ENCODE measurements around the gene NMRK1. TPM values are rescaled to one million over a fixed set of nuclear protein-coding genes. Genes with fewer than 3 reads are reported as not detected.

The NMRK1 gene
- total RNA-seq, 1 donor from 2014 or later, result 10.3 TPM

DNA sequence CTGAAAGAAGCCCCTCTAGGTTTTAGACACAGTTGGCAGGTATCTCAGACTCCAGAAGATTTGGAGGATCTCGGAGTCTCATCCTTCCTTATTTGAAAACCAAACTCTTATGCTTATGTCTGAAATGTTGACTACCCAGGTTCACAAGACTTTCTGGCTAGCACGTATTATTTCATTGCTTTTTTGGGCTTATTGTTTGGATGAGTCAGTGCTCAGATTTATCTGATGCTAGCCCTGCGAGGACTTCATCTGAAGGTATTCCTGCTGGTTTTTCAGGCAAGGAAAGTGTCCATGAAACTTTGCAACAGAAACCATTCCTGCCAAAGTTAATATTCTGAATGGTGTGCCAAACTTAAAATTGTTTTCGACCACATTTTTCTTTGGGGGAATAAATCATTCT lies 8.8 kb upstream of the NMRK1 start:
- DNase-seq (ENCODE audit: low read depth), result no peak
- Histone ChIP-seq H3K36me3 (ENCODE audit: control insufficient read depth, insufficient read depth, low read length) (no peaks in the 10 kb centered on the region), H3K27me3 (ENCODE audit: control insufficient read depth, insufficient read depth, low read length) (no peaks in the 10 kb centered on the region), H3K4me3 (ENCODE audit: low read depth, low read length) (no peak overlapping the region)
- TF ChIP-seq, protein P1, sequence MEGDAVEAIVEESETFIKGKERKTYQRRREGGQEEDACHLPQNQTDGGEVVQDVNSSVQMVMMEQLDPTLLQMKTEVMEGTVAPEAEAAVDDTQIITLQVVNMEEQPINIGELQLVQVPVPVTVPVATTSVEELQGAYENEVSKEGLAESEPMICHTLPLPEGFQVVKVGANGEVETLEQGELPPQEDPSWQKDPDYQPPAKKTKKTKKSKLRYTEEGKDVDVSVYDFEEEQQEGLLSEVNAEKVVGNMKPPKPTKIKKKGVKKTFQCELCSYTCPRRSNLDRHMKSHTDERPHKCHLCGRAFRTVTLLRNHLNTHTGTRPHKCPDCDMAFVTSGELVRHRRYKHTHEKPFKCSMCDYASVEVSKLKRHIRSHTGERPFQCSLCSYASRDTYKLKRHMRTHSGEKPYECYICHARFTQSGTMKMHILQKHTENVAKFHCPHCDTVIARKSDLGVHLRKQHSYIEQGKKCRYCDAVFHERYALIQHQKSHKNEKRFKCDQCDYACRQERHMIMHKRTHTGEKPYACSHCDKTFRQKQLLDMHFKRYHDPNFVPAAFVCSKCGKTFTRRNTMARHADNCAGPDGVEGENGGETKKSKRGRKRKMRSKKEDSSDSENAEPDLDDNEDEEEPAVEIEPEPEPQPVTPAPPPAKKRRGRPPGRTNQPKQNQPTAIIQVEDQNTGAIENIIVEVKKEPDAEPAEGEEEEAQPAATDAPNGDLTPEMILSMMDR (IDR thresholded peaks at IDR 0.05; ENCODE audit: insufficient read depth, low read length, poor library complexity, severe bottlenecking), result no peak

- TF ChIP-seq, protein P1 (IDR thresholded peaks at IDR 0.05; ENCODE audit: insufficient read depth, low read length, poor library complexity, severe bottlenecking), result no peak
- H3K36me3 ChIP-seq (ENCODE audit: control insufficient read depth, insufficient read depth, low read length), result no peaks in the 10 kb centered on the region
- no peaks in the 10 kb centered on the region for H3K27me3 ChIP-seq (ENCODE audit: control insufficient read depth, insufficient read depth, low read length)
- DNase-seq (ENCODE audit: low read depth), result no peak
- H3K4me3 ChIP-seq (ENCODE audit: low read depth, low read length), result no peak overlapping the region
Measured at GRCh38 chr9:75092766-75093165, 4.8 kb upstream of the NMRK1 start.

DNA sequence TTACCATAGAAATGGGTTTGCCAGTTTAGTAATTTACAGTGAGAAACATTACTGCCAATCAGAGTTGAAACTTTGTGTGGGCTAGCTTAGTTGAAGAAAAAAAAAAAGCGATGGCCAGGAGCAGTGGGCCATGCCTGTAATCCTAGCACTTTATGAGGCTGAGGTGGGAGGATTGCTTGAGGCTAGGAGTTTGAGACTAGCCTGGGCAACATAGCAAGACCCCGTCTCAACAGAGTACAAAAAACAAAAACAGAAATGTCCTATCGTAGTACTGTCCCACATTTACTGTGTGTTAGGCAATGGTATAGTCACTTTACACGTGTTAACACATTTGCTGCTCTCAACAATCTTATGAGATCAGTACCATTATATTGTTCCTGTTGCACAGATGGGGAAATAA lies 2.6 kb upstream of the NMRK1 start:
- DNase-seq (ENCODE audit: low read depth), result no peak
- H3K4me3 ChIP-seq (ENCODE audit: low read depth, low read length), result no peak overlapping the region
- no peaks in the 10 kb centered on the region for H3K27me3 ChIP-seq (ENCODE audit: control insufficient read depth, insufficient read depth, low read length)
- TF ChIP-seq, protein P1 (IDR thresholded peaks at IDR 0.05; ENCODE audit: insufficient read depth, low read length, poor library complexity, severe bottlenecking), result no peak
- no peaks in the 10 kb centered on the region for H3K36me3 ChIP-seq (ENCODE audit: control insufficient read depth, insufficient read depth, low read length)

GRCh38 chr9:75089373-75089766 lies 1.4 kb upstream of the NMRK1 start:
- Histone ChIP-seq H3K27me3 (ENCODE audit: control insufficient read depth, insufficient read depth, low read length) (no peaks in the 10 kb centered on the region), H3K4me3 (ENCODE audit: low read depth, low read length) (peak overlapping the region; percentile 60), H3K36me3 (ENCODE audit: control insufficient read depth, insufficient read depth, low read length) (no peaks in the 10 kb centered on the region)
- DNase-seq (ENCODE audit: low read depth), result no peak
- TF ChIP-seq, protein P1 (IDR thresholded peaks at IDR 0.05; ENCODE audit: insufficient read depth, low read length, poor library complexity, severe bottlenecking), result no peak

DNA sequence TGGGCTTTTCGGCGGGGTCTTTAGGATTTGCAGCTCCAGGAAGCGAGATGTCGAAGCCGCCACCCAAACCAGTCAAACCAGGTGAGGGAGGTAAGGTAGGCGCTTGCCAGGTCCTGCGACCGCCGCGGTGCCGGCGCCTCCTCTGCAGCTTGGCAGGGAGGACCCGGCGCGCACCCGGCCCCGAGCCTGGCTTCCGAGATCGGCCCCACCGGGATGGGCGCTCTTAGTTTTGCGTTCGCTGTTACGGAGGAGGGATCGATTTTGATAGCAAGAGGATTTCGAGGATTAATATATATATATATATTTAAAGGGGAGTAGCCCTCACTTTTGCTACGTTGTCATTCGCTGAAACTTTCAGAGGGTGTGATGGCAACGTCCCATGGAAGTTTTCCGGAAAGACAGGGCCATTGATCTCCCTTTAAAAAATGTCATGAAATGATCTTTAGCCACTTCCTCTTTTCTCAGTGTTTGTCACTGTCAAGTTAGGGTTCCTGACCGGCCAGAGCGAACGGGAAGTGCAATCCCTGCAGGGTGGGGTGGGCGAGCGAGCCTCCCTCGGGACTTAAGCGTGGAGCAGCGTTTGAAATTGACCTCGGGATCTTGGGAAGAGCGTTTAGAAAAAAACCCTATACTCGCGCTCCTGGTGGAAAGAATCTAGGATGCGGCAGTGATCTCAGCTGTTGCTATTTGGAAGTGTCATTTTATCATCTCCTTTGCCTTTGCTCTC lies 854 bp upstream of the NMRK1 start:
- Histone ChIP-seq H3K36me3 (ENCODE audit: control insufficient read depth, insufficient read depth, low read length) (no peaks in the 10 kb centered on the region), H3K27me3 (ENCODE audit: control insufficient read depth, insufficient read depth, low read length) (no peaks in the 10 kb centered on the region), H3K4me3 (ENCODE audit: low read depth, low read length) (peak overlapping the region; percentile 60)
- DNase-seq (ENCODE audit: low read depth), result no peak
- TF ChIP-seq, protein P1 (IDR thresholded peaks at IDR 0.05; ENCODE audit: insufficient read depth, low read length, poor library complexity, severe bottlenecking), result peak; percentile 37

DNA sequence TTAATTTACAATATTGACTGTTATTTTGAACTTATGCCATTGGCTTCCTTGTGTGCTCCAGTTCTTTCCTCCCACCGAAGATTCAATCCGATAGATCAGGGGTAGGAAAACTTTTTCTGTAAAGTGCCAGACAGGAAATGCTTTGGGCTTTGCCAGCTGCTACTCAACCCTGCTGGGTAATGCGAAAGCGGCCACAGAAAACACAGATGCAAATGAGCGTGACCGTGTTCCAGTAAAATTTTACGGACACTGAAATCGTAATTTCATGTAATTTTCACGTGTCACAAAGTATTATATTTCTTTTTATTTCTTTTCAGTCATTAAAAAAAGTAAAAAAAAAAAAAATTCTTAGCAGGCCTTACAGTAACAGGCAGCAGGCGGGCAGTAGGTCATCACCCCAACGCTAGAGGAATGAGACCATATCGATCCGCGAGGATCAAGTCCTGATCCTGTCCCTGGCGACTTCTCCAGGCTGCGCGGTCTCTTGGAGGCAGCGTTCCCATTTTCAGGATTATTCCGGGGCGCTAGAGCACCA lies 599 bp downstream of the NMRK1 start:
- Histone ChIP-seq H3K27me3 (ENCODE audit: control insufficient read depth, insufficient read depth, low read length) (no peaks in the 10 kb centered on the region), H3K4me3 (ENCODE audit: low read depth, low read length) (peak overlapping the region; percentile 93), H3K36me3 (ENCODE audit: control insufficient read depth, insufficient read depth, low read length) (no peaks in the 10 kb centered on the region)
- TF ChIP-seq, protein P1 (IDR thresholded peaks at IDR 0.05; ENCODE audit: insufficient read depth, low read length, poor library complexity, severe bottlenecking), result no peak
- DNase-seq (ENCODE audit: low read depth), result no peak
